Panc1 (cell line): ENCODE results near the gene MCM9. TPM values are rescaled to one million over a fixed set of nuclear protein-coding genes. Genes with fewer than 3 reads are reported as not detected.

ENCODE experiments used
- ATAC-seq: fragments of 200-7000 bp; cut with Tn5 transposase; 2 replicates; pipeline ENCODE4 v1.9.1; 2020; ENCODE audit warnings: mild to moderate bottlenecking, moderate library complexity
- BruUV-seq: library from RNA; stranded (reverse); fragments of 400-500 nt; replicated peaks from 2 replicates; lab custom pipeline; 2021; lab: Mats Ljungman, UMichigan
- CTCF ChIA-PET: fragments of 300-600 bp; sonication (Branson Sonifier 250); formaldehyde crosslinking; loops from one replicate; lab custom pipeline; 2022; ENCODE audit warnings: antibody characterized with exemption; lab: Charles Lee
- POLR2A ChIA-PET: fragments of 300-600 bp; sonication (Branson Sonifier 250); formaldehyde crosslinking; loops from one replicate; lab custom pipeline; 2022; ENCODE audit warnings: antibody characterized with exemption; lab: Charles Lee
- DNase-seq: peaks from one replicate; pipeline ENCODE4 v3.0.0-alpha.2; 2010; ENCODE audit warnings: low read depth, low spot score
- H3K27ac ChIP-seq: 2 replicates; pipeline ENCODE4 v1.5.1; 2011; ENCODE audit warnings: mild to moderate bottlenecking, low read length, inconsistent platforms
- H3K27me3 ChIP-seq: fragments of 200-500 bp; sonication (Bioruptor generic); 2 replicates; pipeline ENCODE4 v1.6.0; 2014; ENCODE audit warnings: low read length, inconsistent platforms; ENCODE audit not compliant: control insufficient read depth, insufficient read depth
- H3K36me3 ChIP-seq: fragments of 200-500 bp; sonication (Bioruptor generic); 2 replicates; pipeline ENCODE4 v1.5.1; 2014; ENCODE audit warnings: inconsistent platforms, mild to moderate bottlenecking, low read length, moderate library complexity; ENCODE audit not compliant: control insufficient read depth, insufficient read depth
- H3K4me1 ChIP-seq: 2 replicates; pipeline ENCODE4 v1.5.1; 2011; ENCODE audit warnings: inconsistent platforms, mild to moderate bottlenecking, low read length, moderate library complexity; ENCODE audit not compliant: control insufficient read depth, insufficient read depth
- H3K4me3 ChIP-seq, 2 experiments: 2 replicates each; pipeline ENCODE4 v1.5.1; 2011 to 2012; ENCODE audit warnings: low read depth in 2 of 2, low read length in 2 of 2, mild to moderate bottlenecking in 2 of 2, inconsistent platforms in 1 of 2, moderate library complexity in 1 of 2
- H3K9me3 ChIP-seq: fragments of 200-500 bp; sonication (Bioruptor generic); 2 replicates; pipeline ENCODE4 v1.5.1; 2014; ENCODE audit warnings: low read depth, mild to moderate bottlenecking, inconsistent platforms, low read length, moderate library complexity; ENCODE audit not compliant: control insufficient read depth, insufficient read depth
- CTCF ChIP-seq: fragments of 450-650 bp; IDR thresholded peaks from 2 replicates; pipeline ENCODE4 v1.5.1; 2017; ENCODE audit warnings: mild to moderate bottlenecking
- POLR2AphosphoS5 ChIP-seq: IDR thresholded peaks from 2 replicates; pipeline ENCODE4 v1.6.1; 2012; ENCODE audit warnings: mild to moderate bottlenecking, low read depth, low read length, moderate library complexity
- REST ChIP-seq, 2 experiments: IDR thresholded peaks; 2 replicates each; pipeline ENCODE4 v1.6.1; 2011 to 2012; ENCODE audit warnings: low read depth in 2 of 2, control low read depth in 1 of 2, low read length in 1 of 2, mild to moderate bottlenecking in 1 of 2, moderate library complexity in 1 of 2; ENCODE audit not compliant: insufficient read depth in 1 of 2
- SIN3A ChIP-seq: IDR thresholded peaks from 2 replicates; pipeline ENCODE4 v1.6.1; 2012; ENCODE audit warnings: low read depth, mild to moderate bottlenecking, low read length, moderate library complexity, borderline replicate concordance; ENCODE audit not compliant: insufficient read depth
- TCF7L2 ChIP-seq: IDR thresholded peaks from 2 replicates; pipeline ENCODE4 v1.6.1; 2011; ENCODE audit warnings: mild to moderate bottlenecking, low read depth, low read length, inconsistent platforms
- in situ Hi-C: cut with HindIII; loops from 2 replicates; pipeline ENCODE4 v1.10.0; 2016; ENCODE audit warnings: low sequenced_read_pairs, low pct_unique_long_range_greater_than_20kb
- intact Hi-C: fragments of 100-400 bp; cut with micrococcal nuclease; formaldehyde crosslinking; loops from one replicate; pipeline ENCODE4 v1.10.0; 2022; ENCODE audit not compliant: unreplicated experiment
- total RNA-seq: library from RNA; stranded (reverse); gene quantifications from one replicate; pipeline ENCODE4 v1.2.1, GENCODE V29; 2021; ENCODE audit not compliant: unreplicated experiment

The MCM9 gene
- total RNA-seq, 1 experiment from 2014 or later = 20.4 TPM

- intact Hi-C loops = no loop called here
- Histone ChIP-seq H3K27me3 (no peaks in the 10 kb centered on the region), H3K36me3 (peaks cover 24% of the 10 kb centered on the region), H3K27ac (no peak overlapping the region), H3K4me1 (peaks cover 7% of the 10 kb centered on the region), H3K4me3 (no peak overlapping the region), H3K9me3 (no peaks in the 10 kb centered on the region)
- no peak for ATAC-seq
- BruUV-seq = no TSS peak
- TF ChIP-seq REST (IDR thresholded peaks at IDR 0.05; ENCODE audit: insufficient read depth in 1 of 2, low read depth in 2 of 2, low read length in 1 of 2) (no peak), CTCF (no peak), POLR2AphosphoS5 (no peak), SIN3A (no peak), TCF7L2 (no peak)
- ChIA-PET POLR2A (no interaction called here), CTCF (no interaction called here)
- DNase-seq = no peak
- in situ Hi-C loops = no loop called here
Measured at GRCh38 chr6:118903138-118903537, 31.8 kb downstream of the MCM9 start.

- no peak for DNase-seq
- Histone ChIP-seq H3K4me1 (peaks cover 10% of the 10 kb centered on the region), H3K36me3 (peaks cover 22% of the 10 kb centered on the region), H3K27ac (no peak overlapping the region), H3K4me3 (no peak overlapping the region), H3K27me3 (no peaks in the 10 kb centered on the region), H3K9me3 (no peaks in the 10 kb centered on the region)
- intact Hi-C loops (no loop called here), in situ Hi-C loops (no loop called here)
- TF ChIP-seq REST (IDR thresholded peaks at IDR 0.05; ENCODE audit: insufficient read depth in 1 of 2, low read depth in 2 of 2, low read length in 1 of 2) (no peak), TCF7L2 (no peak), SIN3A (no peak), CTCF (no peak), POLR2AphosphoS5 (no peak)
- no TSS peak for BruUV-seq
- POLR2A ChIA-PET = no interaction called here
- ATAC-seq = no peak
- CTCF ChIA-PET = no interaction called here
Measured at GRCh38 chr6:118902726-118903125, 32.2 kb downstream of the MCM9 start.
